A549 (cell line): ENCODE measurements around the gene TOP3A. TPM values are rescaled to one million over a fixed set of nuclear protein-coding genes. Genes with fewer than 3 reads are reported as not detected.

Source experiments
- ATAC-seq, 2 experiments: fragments of 200-7000 bp in 1 of 2; fragments of >200 bp in 1 of 2; cut with Nextera tagmentation in 1 of 2; cut with Tn5 transposase in 1 of 2; 3 replicates each; pipeline versions ENCODE4 v1.8.0 to v1.9.1; 2018 to 2020; ENCODE audit warnings: mild to moderate bottlenecking in 1 of 2, moderate library complexity in 1 of 2
- CTCF ChIA-PET: fragments of 300-600 bp; sonication (Branson Sonifier 250); formaldehyde crosslinking; extraction: SDS; loops from one replicate; lab custom pipeline; 2021; ENCODE audit warnings: antibody characterized with exemption, inconsistent platforms; lab: Yijun Ruan, JAX
- POLR2A ChIA-PET: fragments of 350-600 bp; formaldehyde crosslinking; extraction: SDS; loops from one replicate; lab custom pipeline; 2021; ENCODE audit warnings: antibody characterized with exemption, inconsistent platforms; lab: Yijun Ruan, JAX
- DNase-seq, 2 experiments: peaks; one replicate each; pipeline versions ENCODE4 v3.0.0 to v3.0.0-alpha.2; 2011 to 2016; ENCODE audit warnings: low read depth in 1 of 2, low spot score in 1 of 2
- FAIRE-seq: peaks from 2 replicates; lab custom pipeline; 2011; peaks lifted over from hg19 to GRCh38; lab: Jason Lieb, UNC
- H3K27ac ChIP-seq, 2 experiments: fragments of >200 bp; sonication (Bioruptor Twin); formaldehyde crosslinking; 3 replicates each; pipeline ENCODE4 v1.5.1; 2016 to 2017
- H3K4me1 ChIP-seq: fragments of >200 bp; sonication (Bioruptor Twin); formaldehyde crosslinking; 3 replicates; pipeline ENCODE4 v1.6.1; 2016
- H3K4me2 ChIP-seq: fragments of >200 bp; sonication (Bioruptor Twin); formaldehyde crosslinking; 3 replicates; pipeline ENCODE4 v1.6.1; 2016
- H3K4me3 ChIP-seq: fragments of >200 bp; sonication (Bioruptor Twin); formaldehyde crosslinking; 3 replicates; pipeline ENCODE4 v1.5.1; 2016
- H3K9me3 ChIP-seq: fragments of >200 bp; sonication (Bioruptor Twin); formaldehyde crosslinking; 3 replicates; pipeline ENCODE4 v1.6.1; 2016
- CBX8 ChIP-seq: fragments of 200-600 bp; sonication (generic); IDR thresholded peaks from 2 replicates; pipeline ENCODE4 v1.6.1; 2016
- CEBPB ChIP-seq, 2 experiments: fragments of >200 bp in 1 of 2; sonication (Bioruptor Twin) in 1 of 2; formaldehyde crosslinking in 1 of 2; IDR thresholded peaks; 2 replicates each; pipeline ENCODE4 v1.6.1; 2012 to 2016
- CHD2 ChIP-seq: fragments of 150-350 bp; IDR thresholded peaks from 2 replicates; pipeline ENCODE4 v1.6.1; 2014; ENCODE audit warnings: low read length; ENCODE audit not compliant: partially characterized antibody
- CHD4 ChIP-seq: fragments of 200-600 bp; sonication (generic); IDR thresholded peaks from 2 replicates; pipeline ENCODE4 v1.6.1; 2016; ENCODE audit warnings: antibody characterized with exemption, mild to moderate bottlenecking, borderline replicate concordance
- ELK1 ChIP-seq: fragments of 150-350 bp; IDR thresholded peaks from 2 replicates; pipeline ENCODE4 v1.6.1; 2014; ENCODE audit warnings: low read depth, mild to moderate bottlenecking, low read length
- FOSB ChIP-seq: fragments of 250-450 bp; sonication (Bioruptor Pico); IDR thresholded peaks from 2 replicates; pipeline ENCODE4 v1.5.0; 2020; ENCODE audit warnings: mild to moderate bottlenecking, moderate library complexity
- FOSL2 ChIP-seq, 2 experiments: fragments of 450-650 bp in 1 of 2; fragments of >200 bp in 1 of 2; sonication (Bioruptor Twin) in 1 of 2; formaldehyde crosslinking; IDR thresholded peaks; 2 replicates each; pipeline versions ENCODE4 v1.5.0 to v1.6.1; 2016 to 2020; ENCODE audit warnings: mild to moderate bottlenecking in 1 of 2, moderate library complexity in 1 of 2
- FOXS1 ChIP-seq: fragments of 250-450 bp; sonication (Bioruptor Pico); IDR thresholded peaks from 2 replicates; pipeline ENCODE4 v1.5.0; 2020; ENCODE audit warnings: mild to moderate bottlenecking, moderate library complexity
- GATA3 ChIP-seq: IDR thresholded peaks from 2 replicates; pipeline ENCODE4 v1.6.1; 2012; ENCODE audit warnings: borderline replicate concordance
- HES2 ChIP-seq: fragments of >200 bp; sonication (Bioruptor Twin); formaldehyde crosslinking; IDR thresholded peaks from 2 replicates; pipeline ENCODE4 v1.6.1; 2016
- HEYL ChIP-seq: fragments of 250-450 bp; sonication (Bioruptor Pico); IDR thresholded peaks from 2 replicates; pipeline ENCODE4 v1.8.0; 2021; ENCODE audit warnings: mild to moderate bottlenecking, moderate library complexity
- HMGXB4 ChIP-seq: fragments of 250-450 bp; sonication (Bioruptor Pico); IDR thresholded peaks from 2 replicates; pipeline ENCODE4 v1.5.0; 2021; ENCODE audit warnings: mild to moderate bottlenecking, moderate library complexity, borderline replicate concordance
- HOXB13 ChIP-seq: fragments of 250-450 bp; sonication (Bioruptor Pico); IDR thresholded peaks from 2 replicates; pipeline ENCODE4 v1.5.0; 2020; ENCODE audit warnings: low read depth, mild to moderate bottlenecking, moderate library complexity
- JUNB ChIP-seq: fragments of >200 bp; sonication (Bioruptor Twin); formaldehyde crosslinking; IDR thresholded peaks from 2 replicates; pipeline ENCODE4 v1.6.1; 2016
- MAFK ChIP-seq: fragments of 450-650 bp; IDR thresholded peaks from 2 replicates; pipeline ENCODE4 v1.6.1; 2014; ENCODE audit not compliant: partially characterized antibody
- MAZ ChIP-seq: fragments of 150-350 bp; IDR thresholded peaks from 2 replicates; pipeline ENCODE4 v1.6.1; 2014; ENCODE audit warnings: antibody characterized with exemption, low read depth, low read length, borderline replicate concordance
- MYC ChIP-seq: IDR thresholded peaks from 2 replicates; pipeline ENCODE4 v1.6.1; 2012; ENCODE audit warnings: mild to moderate bottlenecking, inconsistent platforms, low read length, improper control_type of control experiment, borderline replicate concordance
- NPAS2 ChIP-seq: fragments of 250-450 bp; sonication (Bioruptor Pico); IDR thresholded peaks from 2 replicates; pipeline ENCODE4 v1.8.0; 2022; ENCODE audit warnings: mild to moderate bottlenecking, moderate library complexity, borderline replicate concordance
- POLR2AphosphoS2 ChIP-seq: conservative IDR thresholded peaks from 2 replicates; pipeline ENCODE4 v1.6.1; 2012; ENCODE audit warnings: low read length, improper control_type of control experiment, inconsistent platforms
- RARB ChIP-seq: fragments of 250-450 bp; sonication (Bioruptor Pico); IDR thresholded peaks from 2 replicates; pipeline ENCODE4 v1.8.0; 2021; ENCODE audit warnings: mild to moderate bottlenecking, moderate library complexity
- RCOR1 ChIP-seq: fragments of 150-350 bp; IDR thresholded peaks from 2 replicates; pipeline ENCODE4 v1.6.1; 2014; ENCODE audit warnings: antibody characterized with exemption, low read length, low read depth
- RFX5 ChIP-seq: fragments of 450-650 bp; IDR thresholded peaks from 2 replicates; pipeline ENCODE4 v1.7.1; 2014; ENCODE audit warnings: antibody characterized with exemption, mild to moderate bottlenecking, moderate library complexity
- RNF2 ChIP-seq: fragments of 200-600 bp; sonication (generic); IDR thresholded peaks from 2 replicates; pipeline ENCODE4 v1.6.1; 2016; ENCODE audit warnings: low read depth, mild to moderate bottlenecking, antibody characterized with exemption, moderate library complexity, borderline replicate concordance
- TP53 ChIP-seq: fragments of 250-450 bp; sonication (Bioruptor Pico); IDR thresholded peaks from 2 replicates; pipeline ENCODE4 v1.5.0; 2021; ENCODE audit warnings: mild to moderate bottlenecking, moderate library complexity
- USF2 ChIP-seq: fragments of 450-650 bp; IDR thresholded peaks from 2 replicates; pipeline ENCODE4 v1.6.1; 2014; ENCODE audit warnings: antibody characterized with exemption
- ZC3H11A ChIP-seq: fragments of 450-650 bp; IDR thresholded peaks from 2 replicates; pipeline ENCODE4 v1.6.1; 2014; ENCODE audit warnings: antibody characterized with exemption, mild to moderate bottlenecking
- ZSCAN20 ChIP-seq: fragments of 250-450 bp; sonication (Bioruptor Pico); IDR thresholded peaks from 2 replicates; pipeline ENCODE4 v1.8.0; 2022; ENCODE audit warnings: mild to moderate bottlenecking, moderate library complexity
- WGBS: methylation state at CpG from one replicate; pipeline ENCODE4 v1.1.6; 2017; ENCODE audit errors: missing lambda C conversion rate; 5-methylcytosine and 5-hydroxymethylcytosine counted together
- polyA plus RNA-seq, 4 experiments: library from polyadenylated mRNA; depleted of rRNA in 3 of 4; stranded (reverse); fragments of >200 nt; fragmentation: RNase III in 1 of 4; extraction: RNeasy Plus Mini Kit Qiagen cat#74134 plus additional on column Dnase treatment in 1 of 4; gene quantifications; 2 replicates in 3 of 4; 3 replicates in 1 of 4; pipeline ENCODE4 v1.2.3, GENCODE V29; 2011 to 2017
- TF ChIP-seq, protein P1 (sequence below): IDR thresholded peaks from 2 replicates; pipeline ENCODE4 v1.6.1; 2012; ENCODE audit warnings: low read depth, borderline replicate concordance
- TF ChIP-seq, protein P2 (sequence below): fragments of 250-450 bp; sonication (Bioruptor Pico); IDR thresholded peaks from 2 replicates; pipeline ENCODE4 v1.5.0; 2020; ENCODE audit warnings: low read depth, mild to moderate bottlenecking, moderate library complexity

The TOP3A gene
- polyA plus RNA-seq, 2 of the 4 experiments (the other 2 are of a cell fraction), result 29.0 to 29.3 TPM

GRCh38 chr17:18257982-18258355 lies 56.8 kb downstream of the TOP3A start:
- under 1% methylated on average over 10 of the region's 16 CpGs for WGBS
- Histone ChIP-seq H3K9me3 (no peaks in the 10 kb centered on the region), H3K4me2 (peak overlapping the region; percentile 94), H3K27ac (peak overlapping the region; percentile 91 to 97), H3K4me3 (peak overlapping the region; percentile 66), H3K4me1 (peaks cover 31% of the 10 kb centered on the region)
- ChIA-PET CTCF (interaction anchor here (1.7 to 2.9 kb wide), 3 partner anchors 10 to 22 kb away, joined by 3 to 34 read pairs (median 5); no protein-coding TSS in a partner anchor), POLR2A (no interaction called here)
- TF ChIP-seq CBX8 (no peak), ZC3H11A (no peak), USF2 (no peak), CEBPB (IDR thresholded peaks at IDR 0.05) (no peak), TP53 (CRISPR knock-in tag) (no peak), ZSCAN20 (no peak), FOXS1 (CRISPR knock-in tag) (no peak), FOSB (CRISPR knock-in tag) (no peak), HOXB13 (CRISPR knock-in tag) (no peak), FOSL2 (IDR thresholded peaks at IDR 0.05) (no peak), FOSL2 (CRISPR knock-in tag; IDR thresholded peaks at IDR 0.05) (peak; percentile 51), RFX5 (no peak), MAFK (peak; percentile 38), RNF2 (no peak), POLR2AphosphoS2 (0 out of 2 replicates have a peak, but pooled peaks have one; percentile 41), RCOR1 (no peak), JUNB (no peak), MYC (0 out of 2 replicates have a peak, but pooled peaks have one; percentile 47), HMGXB4 (CRISPR knock-in tag) (no peak), RARB (no peak), CHD2 (no peak), HEYL (CRISPR knock-in tag) (no peak), MAZ (0 out of 2 replicates have a peak, but pooled peaks have one; percentile 51), NPAS2 (CRISPR knock-in tag) (no peak), ELK1 (no peak), HES2 (no peak), GATA3 (no peak), CHD4 (no peak)
- TF ChIP-seq, protein P1, sequence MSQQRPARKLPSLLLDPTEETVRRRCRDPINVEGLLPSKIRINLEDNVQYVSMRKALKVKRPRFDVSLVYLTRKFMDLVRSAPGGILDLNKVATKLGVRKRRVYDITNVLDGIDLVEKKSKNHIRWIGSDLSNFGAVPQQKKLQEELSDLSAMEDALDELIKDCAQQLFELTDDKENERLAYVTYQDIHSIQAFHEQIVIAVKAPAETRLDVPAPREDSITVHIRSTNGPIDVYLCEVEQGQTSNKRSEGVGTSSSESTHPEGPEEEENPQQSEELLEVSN, result no peak
- TF ChIP-seq, protein P2, sequence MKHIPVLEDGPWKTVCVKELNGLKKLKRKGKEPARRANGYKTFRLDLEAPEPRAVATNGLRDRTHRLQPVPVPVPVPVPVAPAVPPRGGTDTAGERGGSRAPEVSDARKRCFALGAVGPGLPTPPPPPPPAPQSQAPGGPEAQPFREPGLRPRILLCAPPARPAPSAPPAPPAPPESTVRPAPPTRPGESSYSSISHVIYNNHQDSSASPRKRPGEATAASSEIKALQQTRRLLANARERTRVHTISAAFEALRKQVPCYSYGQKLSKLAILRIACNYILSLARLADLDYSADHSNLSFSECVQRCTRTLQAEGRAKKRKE (CRISPR knock-in tag), result no peak
- FAIRE-seq (no peak), DNase-seq (peak; percentile 87 to 92), ATAC-seq (peak; percentile 64 to 83)
